GM18907 (cell line): ENCODE results near the gene KDM4B.

ENCODE experiments used
- ATAC-seq: cut with Tn5 transposase; IDR thresholded peaks from one replicate; pipeline ENCODE4 v1.9.1; 2021; ENCODE audit warnings: mild to moderate bottlenecking, moderate library complexity; ENCODE audit not compliant: unreplicated experiment

Gene KDM4B

DNA sequence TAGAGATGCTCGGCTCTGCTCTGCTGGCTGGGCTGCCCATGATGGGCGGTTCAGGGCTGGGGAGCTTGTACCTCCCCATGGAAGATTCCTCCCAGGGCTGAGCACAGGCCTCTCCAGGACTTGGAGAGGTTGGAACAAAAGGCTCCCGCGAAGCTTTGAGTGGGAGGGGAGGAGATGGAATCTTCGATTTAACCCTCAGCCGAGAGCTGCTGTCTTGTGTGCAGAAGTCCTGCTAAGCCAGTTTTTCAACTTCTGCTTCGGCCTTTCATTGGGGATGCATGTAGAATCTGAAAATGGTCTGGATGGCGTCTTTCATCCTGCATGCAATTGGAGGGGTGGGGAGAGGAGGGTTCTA is 163.3 kb downstream of the KDM4B start:
- no peak for ATAC-seq

DNA sequence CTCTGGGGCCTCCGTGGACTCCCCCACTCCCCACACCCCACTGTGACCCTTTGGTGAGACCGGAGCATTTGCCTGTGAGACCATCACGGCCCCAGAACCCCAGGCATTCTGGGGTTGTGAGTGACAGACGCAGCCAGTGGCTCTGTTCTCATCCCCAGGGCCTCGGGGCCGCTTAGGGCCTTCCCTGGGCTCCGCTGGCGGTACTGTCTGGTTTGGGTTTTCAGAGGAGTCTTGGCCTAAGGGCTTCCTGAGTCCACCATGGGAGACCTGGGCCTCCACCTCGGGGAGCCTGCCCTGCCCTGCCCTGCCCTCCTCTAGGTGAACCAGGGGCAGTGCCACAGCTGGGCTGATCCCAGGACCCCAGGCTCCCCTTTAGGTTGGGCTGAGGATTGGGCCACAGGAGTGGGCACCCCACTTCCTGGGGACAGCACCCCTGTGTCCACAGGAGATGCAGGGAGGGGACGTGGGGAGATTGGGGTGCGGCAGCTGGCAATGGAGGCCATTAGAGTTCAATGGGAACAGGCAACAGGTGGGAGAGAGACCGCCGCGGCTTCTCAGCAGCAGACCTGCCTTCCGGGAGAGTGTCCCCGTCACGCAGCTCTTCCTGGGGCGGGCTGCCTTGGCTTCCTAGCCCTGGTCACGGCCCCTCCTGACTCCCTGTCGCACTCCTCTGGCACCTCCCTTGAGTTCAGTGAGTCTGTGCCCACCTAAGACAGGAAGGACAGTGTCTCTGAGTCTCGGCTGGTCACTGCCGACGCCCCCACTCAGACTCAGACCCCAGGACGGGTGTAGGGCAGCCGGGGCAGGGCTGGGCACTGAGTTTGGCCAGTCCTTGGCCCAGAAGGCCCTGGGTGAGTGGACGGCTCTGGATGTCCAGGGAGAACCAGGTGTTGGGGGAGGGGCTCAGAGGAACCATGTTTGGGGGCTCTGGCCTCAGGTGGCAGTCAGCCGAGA is 164.1 kb downstream of the KDM4B start:
- no peak for ATAC-seq

DNA sequence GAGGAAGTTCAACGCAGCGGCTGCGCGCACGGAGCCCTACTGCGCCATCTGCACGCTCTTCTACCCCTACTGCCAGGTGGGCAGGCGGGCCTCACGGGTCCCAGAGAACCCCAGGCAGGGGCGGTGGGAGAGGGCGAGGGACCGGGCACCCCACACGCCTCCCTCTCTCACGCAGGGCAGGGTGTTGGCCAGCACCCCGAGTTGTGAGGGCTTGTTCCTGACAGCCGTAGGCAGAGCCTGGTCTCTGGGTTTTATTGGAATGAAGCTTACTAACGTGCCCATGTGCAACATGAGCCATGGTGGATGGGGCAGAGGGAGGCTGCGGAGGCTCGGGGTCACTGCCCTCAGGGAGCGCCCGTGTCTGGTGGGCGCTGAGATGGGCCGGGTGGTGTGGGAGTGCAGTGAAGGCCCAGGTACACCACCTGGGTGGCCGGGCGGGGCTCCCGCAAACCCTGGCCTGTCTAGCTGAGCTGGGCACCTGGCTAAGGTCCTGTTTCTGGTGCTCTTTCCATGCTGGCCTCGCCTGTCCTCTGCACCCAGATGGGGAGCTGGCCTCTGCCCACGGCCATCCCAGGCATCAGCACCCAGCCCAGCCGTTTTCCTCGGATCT is 165.2 kb downstream of the KDM4B start:
- ATAC-seq = no peak

DNA sequence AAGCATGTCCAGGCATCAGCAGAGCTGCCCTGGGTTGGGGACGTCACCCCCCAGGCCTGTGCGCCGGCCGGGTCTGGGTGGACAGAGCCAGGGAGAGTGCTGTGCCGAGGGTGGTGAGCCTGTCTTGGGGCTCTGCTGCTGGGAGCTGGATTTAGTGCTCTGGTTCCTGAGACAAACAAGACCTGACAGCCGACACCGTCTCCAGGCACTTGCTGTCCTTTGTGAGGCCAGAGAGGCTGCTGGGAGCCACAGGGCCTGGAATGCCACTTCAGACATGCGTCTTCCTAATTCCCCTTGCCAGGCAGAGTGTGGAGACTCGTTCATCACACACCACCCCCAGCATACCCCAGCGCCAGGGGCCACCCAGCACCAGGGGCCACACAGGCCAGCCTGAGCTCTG is 165.8 kb downstream of the KDM4B start:
- ATAC-seq = no peak

DNA sequence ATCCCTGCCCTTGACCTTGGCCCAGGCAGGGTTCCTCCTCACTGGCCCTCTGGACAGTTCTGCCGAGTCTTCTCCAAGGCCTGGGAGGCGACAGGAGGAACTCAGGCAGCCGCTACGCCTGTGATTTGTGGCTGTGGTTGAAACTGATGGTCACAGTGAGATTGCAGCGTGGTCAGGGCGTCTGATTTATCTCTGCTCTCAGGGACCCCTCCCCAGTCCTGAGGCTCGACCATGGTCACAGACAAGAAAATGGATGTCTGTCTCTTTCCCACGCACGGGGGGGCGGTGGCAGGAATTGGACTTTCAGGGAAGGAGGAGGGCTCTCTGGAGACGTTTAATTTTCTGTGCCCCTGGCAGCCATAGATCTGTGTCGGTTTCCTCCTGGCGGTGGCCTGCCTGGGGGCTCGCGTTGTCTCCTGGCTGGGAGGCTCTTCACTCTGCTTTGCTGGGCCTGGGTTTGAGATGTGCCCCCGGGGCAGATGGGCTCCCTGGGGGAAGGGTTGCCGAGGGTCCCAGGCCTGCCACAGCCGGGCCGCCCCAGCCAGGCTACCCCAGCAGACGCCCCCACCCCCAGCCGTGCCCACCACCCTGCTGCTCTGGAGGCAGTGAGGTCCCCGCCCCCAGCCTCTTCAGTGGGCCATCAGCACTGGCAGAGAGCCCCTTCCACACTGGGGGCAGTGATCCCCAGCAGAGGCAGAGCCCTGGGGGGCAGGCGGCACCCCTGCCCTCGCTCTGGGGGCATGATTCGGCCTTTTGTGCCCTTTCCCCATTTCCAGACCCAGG is 167.4 kb downstream of the KDM4B start:
- no peak for ATAC-seq

DNA sequence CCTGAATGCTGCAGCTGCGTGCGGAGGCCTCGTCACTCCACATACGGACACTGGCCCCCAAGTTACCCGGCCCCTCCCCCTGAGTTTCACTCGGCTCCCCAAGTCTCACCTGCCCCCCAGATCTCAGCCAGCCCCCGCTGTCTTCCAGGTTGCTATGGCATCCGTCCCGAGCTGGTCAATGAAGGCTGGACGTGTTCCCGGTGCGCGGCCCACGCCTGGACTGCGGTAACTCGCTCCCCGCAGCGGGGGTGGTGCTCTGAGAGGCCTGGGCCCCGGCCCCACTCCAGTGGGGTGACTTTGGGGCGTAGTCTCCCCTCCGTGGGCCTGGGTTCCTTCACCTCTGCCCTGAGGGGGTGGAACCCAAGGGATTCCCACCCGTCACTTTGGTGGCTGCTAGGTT is 168.2 kb downstream of the KDM4B start:
- no peak for ATAC-seq

DNA sequence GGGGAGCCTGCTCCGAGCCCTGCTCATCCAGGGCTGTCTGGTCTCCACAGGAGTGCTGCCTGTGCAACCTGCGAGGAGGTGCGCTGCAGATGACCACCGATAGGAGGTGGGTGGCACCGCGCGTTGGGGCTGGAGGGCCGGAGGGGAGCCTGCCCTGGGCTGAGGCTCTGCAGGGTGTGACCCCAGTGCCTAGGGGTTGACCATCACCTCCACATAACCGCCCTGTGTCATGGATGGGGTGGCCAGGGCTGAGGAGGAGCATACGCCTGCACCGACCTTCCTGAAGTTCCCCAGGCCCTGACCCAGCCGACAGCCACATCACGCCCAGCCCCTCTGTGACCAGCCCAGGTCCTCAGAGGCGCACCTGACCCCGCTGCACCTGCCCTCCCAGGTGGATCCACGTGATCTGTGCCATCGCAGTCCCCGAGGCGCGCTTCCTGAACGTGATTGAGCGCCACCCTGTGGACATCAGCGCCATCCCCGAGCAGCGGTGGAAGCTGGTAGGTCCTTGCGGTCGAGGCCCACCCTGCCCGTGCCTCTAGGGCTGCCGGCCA is 168.7 kb downstream of the KDM4B start:
- ATAC-seq = no peak

DNA sequence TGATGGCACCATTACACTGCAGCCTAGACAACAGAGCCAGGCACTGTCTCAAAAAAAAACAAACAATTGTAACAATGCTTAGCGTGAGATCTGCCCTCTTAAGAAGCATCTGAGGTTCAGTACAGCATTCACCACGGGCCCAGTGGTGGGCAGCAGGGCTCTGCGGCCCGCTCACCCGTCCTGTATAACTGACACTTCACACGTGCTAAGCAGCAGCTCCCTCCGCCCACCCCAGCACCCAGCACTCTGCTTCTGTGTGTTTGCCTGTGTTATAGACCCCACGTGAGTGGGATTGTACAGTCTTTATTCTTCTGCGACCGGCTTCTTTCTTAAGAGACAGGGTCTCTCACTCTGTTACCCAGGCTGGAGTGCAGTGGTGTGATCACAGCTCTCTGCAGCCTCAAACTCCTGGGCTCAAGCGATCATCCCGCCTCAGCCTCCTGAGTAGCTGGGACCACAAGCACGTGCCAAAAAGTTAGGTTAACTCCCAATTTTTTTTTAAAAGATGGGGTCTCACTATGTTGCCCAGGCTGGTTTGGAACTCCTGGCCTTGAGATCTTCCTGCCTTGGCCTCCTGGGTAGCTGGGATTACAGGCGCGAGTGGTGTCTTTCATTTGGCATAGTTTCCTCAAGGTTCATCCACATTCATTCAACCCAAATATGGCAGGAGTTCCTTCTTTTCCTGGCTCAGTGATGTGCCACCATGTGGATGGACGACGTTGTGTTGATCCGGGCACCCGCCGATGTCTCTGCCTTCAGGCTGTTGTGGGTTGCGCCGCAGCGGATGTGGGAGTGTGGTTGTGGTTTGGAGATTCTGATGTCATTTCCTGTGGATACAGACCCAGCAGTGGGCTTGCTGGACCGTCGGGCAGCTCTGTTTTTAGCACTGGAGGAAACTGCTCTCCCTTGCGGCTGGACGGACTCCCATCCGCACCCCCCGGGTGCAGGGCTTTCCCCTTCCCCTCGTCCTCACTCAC is 170.0 kb downstream of the KDM4B start:
- peak; percentile 63 for ATAC-seq

DNA sequence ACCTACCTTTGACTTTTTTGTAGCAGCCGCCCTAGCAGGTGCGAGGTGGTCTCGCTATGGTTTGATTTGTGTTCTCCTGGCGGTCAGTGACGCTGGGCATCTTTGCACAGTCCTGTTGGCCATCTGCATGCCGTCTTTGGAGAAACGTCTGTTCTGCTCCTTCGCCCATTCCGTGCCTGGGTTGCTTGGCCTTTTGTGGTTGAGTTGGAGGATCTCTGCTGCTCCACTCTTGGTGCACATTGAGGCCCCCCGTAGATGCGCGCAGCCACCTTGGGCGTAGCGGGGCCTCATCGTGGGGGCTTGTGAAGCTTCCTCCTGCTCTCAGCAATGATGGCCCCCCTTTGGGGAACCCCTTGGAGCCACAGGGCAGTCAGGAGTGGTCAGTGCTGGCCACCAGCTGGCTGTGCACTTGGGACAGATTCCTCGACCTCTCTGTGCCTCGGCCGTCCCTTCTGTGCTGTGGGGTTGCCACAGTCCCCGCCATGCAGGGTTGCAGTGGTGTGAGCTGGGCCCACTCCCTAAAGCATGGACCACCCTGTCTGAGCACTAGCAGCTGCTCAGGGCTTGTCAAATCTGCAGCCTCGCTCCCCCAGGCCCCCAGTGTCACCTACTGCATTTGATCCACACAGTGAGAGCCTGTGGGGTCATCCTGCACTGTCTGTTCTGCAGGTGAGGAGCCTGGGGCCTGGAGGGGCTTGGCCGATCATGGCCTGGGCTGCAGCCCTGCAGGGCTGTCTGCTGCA is 170.8 kb downstream of the KDM4B start:
- ATAC-seq = no peak

DNA sequence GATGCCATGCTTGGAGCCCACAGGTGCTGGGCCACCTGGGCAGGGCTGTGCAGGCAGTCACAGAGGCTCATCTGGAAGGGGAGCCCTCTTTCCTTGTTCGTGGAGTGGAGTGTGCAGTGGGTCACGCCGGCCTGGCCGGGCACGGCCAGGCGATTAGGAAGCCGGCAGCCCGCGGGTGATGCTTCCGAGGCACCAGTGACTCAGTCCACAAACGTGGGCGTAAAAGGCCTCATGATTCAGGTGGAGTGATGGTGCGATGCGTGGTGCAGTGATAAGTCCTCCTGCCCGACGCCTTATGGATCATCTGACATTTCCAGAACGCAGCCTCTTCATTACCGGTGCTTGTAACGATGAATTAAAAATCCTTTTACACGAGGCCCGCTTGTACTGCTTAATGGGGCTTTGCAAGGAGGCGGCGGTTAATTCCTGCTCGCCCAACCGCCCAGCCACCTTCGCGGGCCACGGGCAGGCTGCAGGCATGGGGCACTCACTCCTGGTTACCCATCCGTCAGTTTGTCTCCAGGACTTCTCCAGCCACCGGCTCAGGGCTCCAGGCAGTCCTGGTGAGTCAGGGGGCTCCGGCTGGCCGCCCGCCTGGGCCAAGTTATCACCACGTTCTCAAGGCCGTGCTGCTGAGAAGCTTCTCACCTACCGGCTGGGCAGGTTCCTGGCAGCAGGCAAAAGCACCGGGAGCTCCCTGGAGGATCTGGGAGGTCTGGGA is 172.4 kb downstream of the KDM4B start:
- ATAC-seq = no peak

DNA sequence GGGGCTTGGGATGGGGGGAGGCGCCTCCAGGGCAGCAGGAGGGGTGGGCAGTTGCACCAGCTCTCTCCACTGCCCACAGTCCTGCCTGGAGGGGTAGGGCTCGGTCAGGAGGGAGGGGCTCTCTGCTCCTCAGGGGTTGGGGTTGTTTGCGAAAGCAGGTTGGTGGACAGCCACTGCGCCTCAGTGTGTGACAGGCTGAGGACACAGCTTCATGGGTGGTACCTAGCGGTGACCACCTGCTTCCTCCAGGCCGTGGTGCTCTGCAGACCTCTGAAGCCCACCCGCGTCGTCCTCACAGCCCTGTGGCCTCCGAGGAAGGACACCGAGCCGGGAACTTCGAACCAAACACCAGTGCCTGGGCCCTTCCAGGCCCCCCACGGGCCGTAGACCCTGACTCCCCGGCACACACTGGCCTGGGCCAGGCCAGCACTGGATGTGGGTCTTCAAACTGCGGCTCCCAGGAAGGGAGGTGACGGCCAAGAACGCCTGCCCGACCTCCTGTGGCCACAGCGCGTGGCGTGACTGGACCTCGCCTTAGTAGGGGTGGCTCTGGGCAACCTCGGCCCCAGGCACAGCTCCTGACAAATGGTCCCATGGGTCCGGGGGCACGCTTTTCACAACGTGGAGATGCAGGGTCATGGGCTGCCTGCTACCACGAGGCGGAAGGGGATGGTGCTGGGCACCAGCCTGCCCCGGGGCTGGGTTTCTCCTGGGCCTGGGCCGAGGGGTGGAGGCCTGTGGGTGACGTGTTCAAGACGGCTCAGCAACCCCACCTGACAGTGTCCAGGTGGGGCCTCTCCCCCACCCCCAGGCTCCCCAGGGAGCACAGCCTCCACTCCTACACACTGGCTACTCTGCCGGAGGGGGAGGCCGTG is 173.2 kb downstream of the KDM4B start:
- no peak for ATAC-seq

DNA sequence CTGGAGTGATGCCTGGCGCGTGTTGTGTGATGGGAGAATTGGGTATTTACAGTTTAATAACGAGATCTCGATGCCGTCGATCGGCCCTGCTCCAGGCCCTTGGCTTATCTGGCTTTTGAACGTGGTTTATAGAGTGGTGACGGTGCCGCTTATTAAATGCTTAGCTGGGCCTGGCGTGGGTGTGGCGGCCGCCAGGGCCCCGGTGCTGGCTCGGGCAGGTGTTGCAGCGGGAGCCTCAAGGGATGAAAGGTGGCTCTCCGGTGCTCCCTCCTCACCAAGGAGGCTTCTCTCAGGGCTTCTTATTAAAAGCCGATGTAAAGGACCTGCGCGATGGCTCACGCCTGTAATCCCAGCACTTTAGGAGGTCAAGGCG is 173.8 kb downstream of the KDM4B start:
- ATAC-seq = no peak

DNA sequence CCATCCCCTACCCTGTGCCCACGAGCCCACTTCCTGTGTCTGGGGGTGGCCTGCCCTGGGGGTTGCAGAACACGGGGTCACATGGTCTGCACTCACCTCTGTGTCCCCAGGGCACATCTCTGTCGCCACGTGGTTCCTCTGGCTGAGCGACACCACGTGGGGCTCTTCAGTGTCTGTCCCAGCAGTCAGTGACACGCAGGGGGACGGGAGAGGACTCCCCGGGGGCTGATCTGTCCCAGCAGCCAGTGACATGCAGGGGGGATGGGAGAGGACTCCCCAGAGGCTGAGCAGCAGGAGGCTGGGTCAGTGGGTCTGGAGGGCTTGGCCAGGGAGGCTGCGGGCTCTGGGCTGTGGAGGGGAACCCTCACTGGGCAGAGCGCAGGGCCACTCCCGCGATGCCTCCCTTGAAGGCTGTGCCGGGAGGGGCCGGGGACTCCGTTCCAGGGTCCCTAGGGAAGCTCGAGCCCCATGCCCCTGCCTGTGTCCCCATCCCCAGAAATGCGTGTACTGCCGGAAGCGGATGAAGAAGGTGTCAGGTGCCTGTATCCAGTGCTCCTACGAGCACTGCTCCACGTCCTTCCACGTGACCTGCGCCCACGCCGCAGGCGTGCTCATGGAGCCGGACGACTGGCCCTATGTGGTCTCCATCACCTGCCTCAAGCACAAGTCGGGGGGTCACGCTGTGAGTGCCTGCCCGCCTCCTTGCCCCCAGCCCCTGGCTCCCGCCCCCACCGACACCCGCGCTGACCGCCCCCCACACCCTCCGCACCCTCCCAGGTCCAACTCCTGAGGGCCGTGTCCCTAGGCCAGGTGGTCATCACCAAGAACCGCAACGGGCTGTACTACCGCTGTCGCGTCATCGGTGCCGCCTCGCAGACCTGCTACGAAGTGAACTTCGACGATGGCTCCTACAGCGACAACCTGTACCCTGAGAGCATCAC is 174.8 kb downstream of the KDM4B start:
- ATAC-seq = no peak

DNA sequence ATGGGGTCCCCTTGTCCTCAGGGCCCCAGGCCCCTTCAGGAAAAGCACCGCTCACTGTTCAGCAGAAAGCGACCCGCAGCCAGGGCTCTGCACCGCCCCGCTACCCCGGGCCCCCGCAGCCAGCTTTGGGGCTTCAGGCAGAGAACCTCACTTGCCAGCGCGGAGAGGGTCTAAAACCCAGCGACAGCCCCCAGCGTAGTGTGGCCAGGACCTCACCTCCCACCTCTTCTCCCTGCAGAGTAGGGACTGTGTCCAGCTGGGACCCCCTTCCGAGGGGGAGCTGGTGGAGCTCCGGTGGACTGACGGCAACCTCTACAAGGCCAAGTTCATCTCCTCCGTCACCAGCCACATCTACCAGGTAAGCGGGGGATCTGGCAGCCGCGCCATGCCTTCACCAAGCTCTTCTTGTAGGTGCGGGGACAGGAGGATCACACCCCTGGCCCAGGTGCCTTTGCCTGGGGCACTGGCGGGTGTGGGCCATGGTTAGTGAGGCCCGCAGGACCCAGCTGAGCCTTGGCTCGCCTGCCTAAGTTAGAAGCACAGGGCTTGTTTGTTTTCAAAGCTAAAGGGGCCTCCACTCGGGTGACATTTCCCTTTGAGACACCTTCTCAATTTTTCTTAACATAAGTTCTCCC is 175.7 kb downstream of the KDM4B start:
- ATAC-seq = no peak

DNA sequence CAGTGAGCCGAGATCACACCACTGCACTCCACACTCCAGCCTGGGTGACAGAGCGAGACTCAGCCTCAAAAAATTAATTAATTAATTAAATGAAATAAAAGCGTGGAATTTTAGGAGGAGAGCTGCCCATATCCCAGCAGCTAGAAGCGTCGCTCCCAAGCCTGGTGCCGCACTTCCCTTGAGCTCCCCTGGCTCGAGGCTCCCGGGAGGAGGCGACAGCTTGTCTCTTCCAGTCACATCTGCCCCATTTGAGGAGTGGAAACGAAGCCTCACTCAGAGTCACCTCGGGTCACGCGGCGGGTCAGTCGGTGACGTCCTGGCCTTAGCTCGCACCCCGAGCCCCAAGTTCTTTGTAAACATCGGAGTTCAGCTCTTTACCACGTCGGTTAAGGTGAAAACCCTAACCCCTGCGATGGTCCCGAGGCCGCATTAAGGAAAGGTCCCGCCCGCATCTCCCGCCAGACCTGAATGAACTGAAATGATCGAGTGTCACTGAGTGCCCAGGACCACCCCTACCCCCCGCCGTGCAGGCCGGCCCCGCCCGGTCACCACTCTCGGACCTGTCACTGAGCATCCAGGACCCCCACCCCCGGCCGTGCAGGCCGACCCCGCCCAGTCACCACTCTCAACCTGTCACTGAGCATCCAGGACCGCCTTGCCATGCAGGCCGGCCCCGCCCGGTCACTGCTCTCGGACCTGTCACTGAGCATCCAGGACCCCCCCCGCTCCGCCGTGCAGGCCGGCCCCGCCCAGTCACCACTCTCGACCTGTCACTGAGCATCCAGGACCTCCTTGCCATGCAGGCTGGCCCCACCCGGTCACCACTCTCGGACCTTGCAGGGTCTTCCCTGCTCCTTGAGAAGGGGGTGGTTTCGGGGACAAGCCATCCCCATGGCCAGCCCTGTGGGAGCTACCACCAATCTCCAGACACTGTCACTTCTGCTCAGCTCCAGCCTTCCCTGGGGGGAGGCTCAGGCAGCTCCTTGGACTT is 176.9 kb downstream of the KDM4B start:
- ATAC-seq = no peak
